Measurements from ENCODE around the gene TMEFF2. TPM values are rescaled to one million over a fixed set of nuclear protein-coding genes. Genes with fewer than 3 reads are reported as not detected.

The TMEFF2 gene
- total and polyA plus RNA-seq, 2 donors (not counting 1 experiment from before 2014, with no cell fraction given), result not detected

- H3K4me1 Mint-ChIP-seq, result no peaks in the 10 kb centered on the region
- ChIA-PET CTCF (no interaction called here), POLR2A (no interaction called here)
- no peak overlapping the region for H3K4me3 Mint-ChIP-seq
- Histone ChIP-seq H3K9ac (ENCODE audit: low read length) (no peak overlapping the region), H3K9me3 (ENCODE audit: control extremely low read depth in 1 of 3, control insufficient read depth in 2 of 3, insufficient read depth in 1 of 3, low read length in 2 of 3) (no peaks in the 10 kb centered on the region), H2AFZ (ENCODE audit: insufficient read depth, low read depth, low read length, poor library complexity, severe bottlenecking) (no peak overlapping the region), H3K27me3 (replicated peaks in 1 of 4; ENCODE audit: control extremely low read depth in 1 of 4, control insufficient read depth in 3 of 4, insufficient read depth in 4 of 4, low read length in 3 of 4) (no peaks in the 10 kb centered on the region), H3K4me2 (replicated peaks; ENCODE audit: low read depth, low read length, poor library complexity, severe bottlenecking) (no peak overlapping the region), H3K79me2 (ENCODE audit: control insufficient read depth, insufficient read depth, low read length) (no peaks in the 10 kb centered on the region), H3K4me1 (ENCODE audit: control insufficient read depth in 2 of 2, insufficient read depth in 2 of 2, low read length in 2 of 2) (no peaks in the 10 kb centered on the region), H4K20me1 (ENCODE audit: control insufficient read depth, insufficient read depth, low read length, poor library complexity, severe bottlenecking) (no peaks in the 10 kb centered on the region), H3K36me3 (replicated peaks in 1 of 2; ENCODE audit: control extremely low read depth in 1 of 2, control insufficient read depth in 1 of 2, extremely low read depth in 1 of 2, insufficient read depth in 2 of 2, low read length in 1 of 2) (no peaks in the 10 kb centered on the region), H3K27ac (ENCODE audit: low read length in 2 of 2) (no peak overlapping the region), H3K4me3 (ENCODE audit: control extremely low read depth in 1 of 5, extremely low read depth in 1 of 5, insufficient read depth in 1 of 5, low read depth in 2 of 5, low read length in 4 of 5) (no peak overlapping the region)
- H3K27ac Mint-ChIP-seq, result no peak overlapping the region
- no CpG with 5 or more reads among the region's 3 CpGs for WGBS (ENCODE audit: insufficient coverage)
- no peak for TF ChIP-seq EZH2 (IDR thresholded peaks at IDR 0.05; ENCODE audit: borderline replicate concordance, insufficient read depth, low read depth, low read length, poor library complexity, severe bottlenecking)
- TF ChIP-seq, protein P1, sequence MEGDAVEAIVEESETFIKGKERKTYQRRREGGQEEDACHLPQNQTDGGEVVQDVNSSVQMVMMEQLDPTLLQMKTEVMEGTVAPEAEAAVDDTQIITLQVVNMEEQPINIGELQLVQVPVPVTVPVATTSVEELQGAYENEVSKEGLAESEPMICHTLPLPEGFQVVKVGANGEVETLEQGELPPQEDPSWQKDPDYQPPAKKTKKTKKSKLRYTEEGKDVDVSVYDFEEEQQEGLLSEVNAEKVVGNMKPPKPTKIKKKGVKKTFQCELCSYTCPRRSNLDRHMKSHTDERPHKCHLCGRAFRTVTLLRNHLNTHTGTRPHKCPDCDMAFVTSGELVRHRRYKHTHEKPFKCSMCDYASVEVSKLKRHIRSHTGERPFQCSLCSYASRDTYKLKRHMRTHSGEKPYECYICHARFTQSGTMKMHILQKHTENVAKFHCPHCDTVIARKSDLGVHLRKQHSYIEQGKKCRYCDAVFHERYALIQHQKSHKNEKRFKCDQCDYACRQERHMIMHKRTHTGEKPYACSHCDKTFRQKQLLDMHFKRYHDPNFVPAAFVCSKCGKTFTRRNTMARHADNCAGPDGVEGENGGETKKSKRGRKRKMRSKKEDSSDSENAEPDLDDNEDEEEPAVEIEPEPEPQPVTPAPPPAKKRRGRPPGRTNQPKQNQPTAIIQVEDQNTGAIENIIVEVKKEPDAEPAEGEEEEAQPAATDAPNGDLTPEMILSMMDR (IDR thresholded peaks at IDR 0.05), result no peak
- DNase-seq (no peak), ATAC-seq (ENCODE audit: low read depth) (no peak)
- intact Hi-C loops (cut with micrococcal nuclease), result no loop called here
- peaks cover 3% of the 10 kb centered on the region for H3K27me3 Mint-ChIP-seq
- H3K9me3 Mint-ChIP-seq (ENCODE audit: insufficient read depth), result no peaks in the 10 kb centered on the region
Measured at GRCh38 chr2:192060161-192060560, 134.6 kb downstream of the TMEFF2 start.

GRCh38 chr2:192059266-192059665 is 135.5 kb downstream of the TMEFF2 start:
- H3K36me3 ChIP-seq (replicated peaks in 1 of 2; ENCODE audit: control extremely low read depth in 1 of 2, control insufficient read depth in 1 of 2, extremely low read depth in 1 of 2, insufficient read depth in 2 of 2, low read length in 1 of 2), result no peaks in the 10 kb centered on the region
- CTCF ChIA-PET, result no interaction called here
- H3K9me3 Mint-ChIP-seq (ENCODE audit: insufficient read depth), result no peaks in the 10 kb centered on the region
- no CpG with 5 or more reads among the region's 2 CpGs for WGBS (ENCODE audit: insufficient coverage)
- H3K9me3 ChIP-seq (ENCODE audit: control extremely low read depth in 1 of 3, control insufficient read depth in 2 of 3, insufficient read depth in 1 of 3, low read length in 2 of 3), result no peaks in the 10 kb centered on the region
- H2AFZ ChIP-seq (ENCODE audit: insufficient read depth, low read depth, low read length, poor library complexity, severe bottlenecking), result no peak overlapping the region
- H3K4me3 Mint-ChIP-seq, result no peak overlapping the region
- ATAC-seq (ENCODE audit: low read depth), result no peak
- POLR2A ChIA-PET, result no interaction called here
- H3K4me2 ChIP-seq (replicated peaks; ENCODE audit: low read depth, low read length, poor library complexity, severe bottlenecking), result no peak overlapping the region
- intact Hi-C loops (cut with micrococcal nuclease), result no loop called here
- no peaks in the 10 kb centered on the region for H3K4me1 ChIP-seq (ENCODE audit: control insufficient read depth in 2 of 2, insufficient read depth in 2 of 2, low read length in 2 of 2)
- H4K20me1 ChIP-seq (ENCODE audit: control insufficient read depth, insufficient read depth, low read length, poor library complexity, severe bottlenecking), result no peaks in the 10 kb centered on the region
- TF ChIP-seq, protein P1 (IDR thresholded peaks at IDR 0.05), result no peak
- TF ChIP-seq EZH2 (IDR thresholded peaks at IDR 0.05; ENCODE audit: borderline replicate concordance, insufficient read depth, low read depth, low read length, poor library complexity, severe bottlenecking), result no peak
- no peak overlapping the region for H3K4me3 ChIP-seq (ENCODE audit: control extremely low read depth in 1 of 5, extremely low read depth in 1 of 5, insufficient read depth in 1 of 5, low read depth in 2 of 5, low read length in 4 of 5)
- no peaks in the 10 kb centered on the region for H3K4me1 Mint-ChIP-seq
- no peak overlapping the region for H3K9ac ChIP-seq (ENCODE audit: low read length)
- no peak for DNase-seq
- H3K79me2 ChIP-seq (ENCODE audit: control insufficient read depth, insufficient read depth, low read length), result no peaks in the 10 kb centered on the region
- H3K27me3 ChIP-seq (replicated peaks in 1 of 4; ENCODE audit: control extremely low read depth in 1 of 4, control insufficient read depth in 3 of 4, insufficient read depth in 4 of 4, low read length in 3 of 4), result no peaks in the 10 kb centered on the region
- no peaks in the 10 kb centered on the region for H3K27me3 Mint-ChIP-seq
- H3K27ac ChIP-seq (ENCODE audit: low read length in 2 of 2), result no peak overlapping the region
- H3K27ac Mint-ChIP-seq, result no peak overlapping the region

Measured in B cell (primary cell).